ENCODE measurements around the gene TAGLN2. TPM values are rescaled to one million over a fixed set of nuclear protein-coding genes. Genes with fewer than 3 reads are reported as not detected.
A peak's percentile ranks its signal among the peaks of the same experiment; 100 is the strongest.

The TAGLN2 gene
- total and polyA plus RNA-seq, 9 of the 15 experiments (the other 6 are each of a cell fraction or from before 2014, with no cell fraction given): 192 to 683 (median 455) TPM

DNA sequence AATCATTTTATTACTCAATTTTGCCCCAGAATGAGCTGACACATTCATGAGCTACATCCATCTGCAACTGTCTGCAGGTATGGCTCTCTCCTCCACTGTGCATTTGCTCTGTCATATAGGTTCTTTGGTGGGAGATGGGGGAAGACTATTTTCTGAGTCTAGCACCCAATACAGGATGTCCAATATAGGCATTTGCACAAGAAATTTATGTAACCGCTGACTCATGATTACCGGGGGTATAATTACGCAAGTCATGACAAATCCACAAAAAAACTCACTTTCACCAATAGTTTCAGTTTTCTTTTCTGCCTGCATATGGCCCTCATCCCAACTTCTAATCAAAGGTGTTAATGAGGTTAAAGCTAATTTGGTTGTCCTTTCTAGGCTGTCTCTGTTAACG, 45.3 kb downstream of the TAGLN2 start (continued):
- TF ChIP-seq, protein P1, sequence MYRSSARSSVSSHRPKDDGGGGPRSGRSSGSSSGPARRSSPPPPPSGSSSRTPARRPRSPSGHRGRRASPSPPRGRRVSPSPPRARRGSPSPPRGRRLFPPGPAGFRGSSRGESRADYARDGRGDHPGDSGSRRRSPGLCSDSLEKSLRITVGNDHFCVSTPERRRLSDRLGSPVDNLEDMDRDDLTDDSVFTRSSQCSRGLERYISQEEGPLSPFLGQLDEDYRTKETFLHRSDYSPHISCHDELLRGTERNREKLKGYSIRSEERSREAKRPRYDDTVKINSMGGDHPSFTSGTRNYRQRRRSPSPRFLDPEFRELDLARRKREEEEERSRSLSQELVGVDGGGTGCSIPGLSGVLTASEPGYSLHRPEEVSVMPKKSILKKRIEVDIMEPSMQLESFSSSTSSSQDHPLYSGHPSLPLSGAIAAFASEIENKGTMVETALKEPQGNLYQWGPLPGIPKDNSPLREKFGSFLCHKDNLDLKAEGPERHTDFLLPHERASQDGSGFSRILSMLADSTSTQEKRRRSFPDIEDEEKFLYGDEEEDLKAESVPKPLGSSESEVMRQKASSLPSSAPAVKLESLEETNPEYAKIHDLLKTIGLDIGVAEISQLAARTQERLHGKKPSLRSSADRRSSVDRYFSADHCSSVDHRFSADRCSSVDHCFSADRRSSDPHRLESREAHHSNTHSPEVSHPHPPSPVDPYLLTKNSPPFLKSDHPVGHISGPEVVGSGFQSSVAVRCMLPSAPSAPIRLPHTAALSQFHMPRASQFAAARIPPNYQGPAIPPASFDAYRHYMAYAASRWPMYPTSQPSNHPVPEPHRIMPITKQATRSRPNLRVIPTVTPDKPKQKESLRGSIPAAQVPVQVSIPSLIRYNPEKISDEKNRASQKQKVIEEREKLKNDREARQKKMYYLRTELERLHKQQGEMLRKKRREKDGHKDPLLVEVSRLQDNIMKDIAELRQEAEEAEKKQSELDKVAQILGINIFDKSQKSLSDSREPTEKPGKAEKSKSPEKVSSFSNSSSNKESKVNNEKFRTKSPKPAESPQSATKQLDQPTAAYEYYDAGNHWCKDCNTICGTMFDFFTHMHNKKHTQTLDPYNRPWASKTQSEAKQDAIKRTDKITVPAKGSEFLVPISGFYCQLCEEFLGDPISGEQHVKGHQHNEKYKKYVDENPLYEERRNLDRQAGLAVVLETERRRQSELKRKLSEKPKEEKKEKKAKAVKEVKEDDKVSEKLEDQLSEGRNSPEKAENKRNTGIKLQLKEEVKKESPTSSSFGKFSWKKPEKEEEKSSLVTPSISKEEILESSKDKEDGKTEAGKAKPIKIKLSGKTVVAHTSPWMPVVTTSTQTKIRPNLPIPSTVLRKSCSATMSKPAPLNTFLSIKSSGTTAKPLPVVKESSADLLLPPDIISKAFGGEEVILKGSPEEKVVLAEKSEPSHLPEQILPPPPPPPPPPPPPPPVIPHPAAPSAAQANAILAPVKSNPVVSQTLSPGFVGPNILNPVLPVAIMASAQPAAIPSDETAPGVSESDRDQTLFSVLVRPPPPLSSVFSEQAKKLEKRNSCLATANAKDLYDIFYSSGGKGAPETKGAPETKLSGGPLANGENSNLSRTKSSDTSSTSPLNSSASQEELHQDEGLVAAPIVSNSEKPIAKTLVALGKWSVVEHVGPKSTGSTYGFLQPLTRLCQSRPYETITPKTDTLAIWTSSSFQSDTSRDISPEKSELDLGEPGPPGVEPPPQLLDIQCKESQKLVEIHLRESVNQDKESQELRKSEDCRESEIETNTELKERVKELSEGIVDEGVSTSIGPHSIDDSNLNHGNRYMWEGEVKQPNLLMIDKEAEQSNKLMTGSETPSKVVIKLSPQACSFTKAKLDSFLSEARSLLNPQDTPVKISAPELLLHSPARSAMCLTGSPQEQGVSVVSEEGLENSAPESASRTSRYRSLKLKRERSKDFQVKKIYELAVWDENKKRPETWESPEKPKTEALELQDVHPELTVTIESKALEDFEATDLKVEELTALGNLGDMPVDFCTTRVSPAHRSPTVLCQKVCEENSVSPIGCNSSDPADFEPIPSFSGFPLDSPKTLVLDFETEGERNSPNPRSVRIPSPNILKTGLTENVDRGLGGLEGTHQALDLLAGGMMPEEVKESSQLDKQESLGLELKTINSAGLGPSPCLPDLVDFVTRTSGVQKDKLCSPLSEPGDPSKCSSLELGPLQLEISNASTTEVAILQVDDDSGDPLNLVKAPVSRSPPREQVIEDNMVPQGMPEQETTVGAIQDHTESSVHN (IDR thresholded peaks at IDR 0.05; ENCODE audit: borderline replicate concordance in 1 of 2, low read depth in 1 of 2): peak in 1 of 2 experiments; percentile 88; a peak in 2 of 4 replicates
- TF ChIP-seq, protein P2, sequence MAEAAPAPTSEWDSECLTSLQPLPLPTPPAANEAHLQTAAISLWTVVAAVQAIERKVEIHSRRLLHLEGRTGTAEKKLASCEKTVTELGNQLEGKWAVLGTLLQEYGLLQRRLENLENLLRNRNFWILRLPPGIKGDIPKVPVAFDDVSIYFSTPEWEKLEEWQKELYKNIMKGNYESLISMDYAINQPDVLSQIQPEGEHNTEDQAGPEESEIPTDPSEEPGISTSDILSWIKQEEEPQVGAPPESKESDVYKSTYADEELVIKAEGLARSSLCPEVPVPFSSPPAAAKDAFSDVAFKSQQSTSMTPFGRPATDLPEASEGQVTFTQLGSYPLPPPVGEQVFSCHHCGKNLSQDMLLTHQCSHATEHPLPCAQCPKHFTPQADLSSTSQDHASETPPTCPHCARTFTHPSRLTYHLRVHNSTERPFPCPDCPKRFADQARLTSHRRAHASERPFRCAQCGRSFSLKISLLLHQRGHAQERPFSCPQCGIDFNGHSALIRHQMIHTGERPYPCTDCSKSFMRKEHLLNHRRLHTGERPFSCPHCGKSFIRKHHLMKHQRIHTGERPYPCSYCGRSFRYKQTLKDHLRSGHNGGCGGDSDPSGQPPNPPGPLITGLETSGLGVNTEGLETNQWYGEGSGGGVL (CRISPR knock-in tag; IDR thresholded peaks at IDR 0.05): no peak
- TF ChIP-seq, protein P3, sequence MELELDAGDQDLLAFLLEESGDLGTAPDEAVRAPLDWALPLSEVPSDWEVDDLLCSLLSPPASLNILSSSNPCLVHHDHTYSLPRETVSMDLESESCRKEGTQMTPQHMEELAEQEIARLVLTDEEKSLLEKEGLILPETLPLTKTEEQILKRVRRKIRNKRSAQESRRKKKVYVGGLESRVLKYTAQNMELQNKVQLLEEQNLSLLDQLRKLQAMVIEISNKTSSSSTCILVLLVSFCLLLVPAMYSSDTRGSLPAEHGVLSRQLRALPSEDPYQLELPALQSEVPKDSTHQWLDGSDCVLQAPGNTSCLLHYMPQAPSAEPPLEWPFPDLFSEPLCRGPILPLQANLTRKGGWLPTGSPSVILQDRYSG (tag; conservative IDR thresholded peaks at IDR 0.05; ENCODE audit: low read depth): no peak
- TF ChIP-seq CEBPG (CRISPR knock-in tag; IDR thresholded peaks at IDR 0.05) (no peak), CEBPG (tag; conservative IDR thresholded peaks at IDR 0.05 in 1 of 2, IDR thresholded peaks at IDR 0.05 in 1 of 2) (peak; percentile 85 to 93), NCOA6 (IDR thresholded peaks at IDR 0.05) (no peak), DPF2 (IDR thresholded peaks at IDR 0.05) (peak; percentile 69), TCF7 (IDR thresholded peaks at IDR 0.05; ENCODE audit: borderline replicate concordance) (no peak), TAF9B (IDR thresholded peaks at IDR 0.05; ENCODE audit: partially characterized antibody) (peak; percentile 49), NUFIP1 (IDR thresholded peaks at IDR 0.05; ENCODE audit: partially characterized antibody) (no peak)
- TF ChIP-seq, protein P4, sequence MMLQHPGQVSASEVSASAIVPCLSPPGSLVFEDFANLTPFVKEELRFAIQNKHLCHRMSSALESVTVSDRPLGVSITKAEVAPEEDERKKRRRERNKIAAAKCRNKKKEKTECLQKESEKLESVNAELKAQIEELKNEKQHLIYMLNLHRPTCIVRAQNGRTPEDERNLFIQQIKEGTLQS (IDR thresholded peaks at IDR 0.05): peak; percentile 88
- TF ChIP-seq, protein P4 (CRISPR knock-in tag; conservative IDR thresholded peaks at IDR 0.05): no peak
